Astrocyte of the spinal cord (primary cell): ENCODE results near the gene CD27.

Experiments
- DNase-seq: peaks from one replicate; pipeline ENCODE4 v3.0.0; 2011; ENCODE audit warnings: low read depth, low spot score
- H3K4me3 ChIP-seq: 2 replicates; pipeline ENCODE4 v1.5.1; 2011; ENCODE audit warnings: low read depth, mild to moderate bottlenecking, low read length, moderate library complexity
- in situ Hi-C: cut with HindIII; loops from 2 replicates; pipeline ENCODE4 v1.10.0; 2017; ENCODE audit warnings: low sequenced_read_pairs
- TF ChIP-seq, protein P1 (sequence below): IDR thresholded peaks from 2 replicates; pipeline ENCODE4 v1.5.1; 2012; ENCODE audit warnings: low read depth, mild to moderate bottlenecking, low read length, inconsistent platforms

CD27 gene

DNA sequence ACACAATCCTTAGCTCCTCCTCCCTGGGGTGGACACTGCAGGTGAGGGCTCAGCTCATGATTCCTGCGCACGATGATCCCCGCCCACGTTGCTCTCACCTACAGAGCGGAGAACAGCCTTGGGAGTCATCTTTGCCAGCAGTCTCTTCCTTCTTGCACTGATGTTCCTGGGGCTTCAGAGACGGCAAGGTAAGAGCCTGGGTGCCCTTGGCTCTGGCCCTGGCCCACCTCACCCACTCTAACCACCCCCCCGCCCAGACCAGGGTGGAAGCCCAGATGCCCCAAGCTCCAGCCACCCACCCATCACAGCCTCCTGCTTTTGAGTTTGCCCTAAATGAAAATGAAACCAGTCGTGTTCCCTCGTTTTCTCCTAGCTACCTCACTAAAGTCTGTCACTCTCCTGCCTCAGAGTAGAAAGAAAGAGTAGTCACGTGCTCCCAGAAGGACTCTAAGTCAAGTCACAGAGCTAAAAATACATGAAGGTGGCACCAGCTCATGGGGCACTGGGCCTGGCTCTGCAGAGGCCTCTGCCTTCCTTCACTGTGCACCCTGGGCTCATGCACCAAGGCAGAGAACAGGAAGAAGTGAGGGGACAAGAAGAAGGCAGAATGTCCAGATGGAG lies 16.1 kb downstream of the CD27 start:
- in situ Hi-C loops: loop anchor here (25.0 kb wide), 1 partner anchor 149 kb away; the partner anchor contains the start of gene PLEKHG6
- no peak for DNase-seq
- H3K4me3 ChIP-seq: no peak overlapping the region

DNA sequence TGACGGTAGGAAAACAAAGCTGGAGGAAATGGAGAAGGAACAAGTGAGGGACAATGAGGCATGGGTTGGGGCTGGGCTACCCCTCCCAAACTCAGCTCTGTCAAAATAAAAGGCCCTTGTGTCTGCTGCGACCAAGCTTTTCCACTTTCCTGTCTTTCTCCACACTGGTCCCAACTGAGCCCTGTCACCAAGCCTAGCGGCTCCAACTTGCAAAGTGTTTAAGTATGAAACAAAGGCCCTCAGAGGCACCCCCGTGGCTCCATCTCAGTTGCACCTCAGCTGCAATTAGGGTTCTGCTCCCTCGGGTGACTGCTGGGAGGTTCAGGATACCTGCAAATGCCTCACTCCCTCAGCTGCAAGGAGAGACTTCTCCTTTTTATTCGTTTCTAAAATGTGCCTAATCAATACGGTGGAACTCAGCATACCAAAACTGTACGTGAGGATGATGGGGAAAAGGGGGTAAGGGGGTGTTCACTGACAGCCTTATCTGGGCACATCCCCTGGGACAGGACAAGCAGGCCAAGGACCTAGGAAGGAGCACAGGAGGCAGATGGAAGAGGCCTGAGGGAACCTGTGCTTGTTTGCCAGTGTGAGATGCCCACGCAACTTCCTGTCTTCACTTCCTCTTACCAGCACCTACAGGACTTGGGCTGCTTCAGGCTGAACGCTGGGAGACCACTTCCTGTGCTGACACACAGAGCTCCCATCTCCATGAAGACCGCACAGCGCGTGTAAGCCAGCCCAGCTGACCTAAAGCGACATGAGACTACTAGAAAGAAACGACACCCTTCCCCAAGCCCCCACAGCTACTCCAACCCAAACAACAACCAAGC lies 16.9 kb downstream of the CD27 start:
- no peak for DNase-seq
- TF ChIP-seq, protein P1, sequence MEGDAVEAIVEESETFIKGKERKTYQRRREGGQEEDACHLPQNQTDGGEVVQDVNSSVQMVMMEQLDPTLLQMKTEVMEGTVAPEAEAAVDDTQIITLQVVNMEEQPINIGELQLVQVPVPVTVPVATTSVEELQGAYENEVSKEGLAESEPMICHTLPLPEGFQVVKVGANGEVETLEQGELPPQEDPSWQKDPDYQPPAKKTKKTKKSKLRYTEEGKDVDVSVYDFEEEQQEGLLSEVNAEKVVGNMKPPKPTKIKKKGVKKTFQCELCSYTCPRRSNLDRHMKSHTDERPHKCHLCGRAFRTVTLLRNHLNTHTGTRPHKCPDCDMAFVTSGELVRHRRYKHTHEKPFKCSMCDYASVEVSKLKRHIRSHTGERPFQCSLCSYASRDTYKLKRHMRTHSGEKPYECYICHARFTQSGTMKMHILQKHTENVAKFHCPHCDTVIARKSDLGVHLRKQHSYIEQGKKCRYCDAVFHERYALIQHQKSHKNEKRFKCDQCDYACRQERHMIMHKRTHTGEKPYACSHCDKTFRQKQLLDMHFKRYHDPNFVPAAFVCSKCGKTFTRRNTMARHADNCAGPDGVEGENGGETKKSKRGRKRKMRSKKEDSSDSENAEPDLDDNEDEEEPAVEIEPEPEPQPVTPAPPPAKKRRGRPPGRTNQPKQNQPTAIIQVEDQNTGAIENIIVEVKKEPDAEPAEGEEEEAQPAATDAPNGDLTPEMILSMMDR: no peak
- H3K4me3 ChIP-seq: no peak overlapping the region
- in situ Hi-C loops: loop anchor here (25.0 kb wide), 1 partner anchor 149 kb away; the partner anchor contains the start of gene PLEKHG6

More for the DNA sequence above, 16.1 kb downstream of the CD27 start:
- TF ChIP-seq, protein P1: no peak

DNA sequence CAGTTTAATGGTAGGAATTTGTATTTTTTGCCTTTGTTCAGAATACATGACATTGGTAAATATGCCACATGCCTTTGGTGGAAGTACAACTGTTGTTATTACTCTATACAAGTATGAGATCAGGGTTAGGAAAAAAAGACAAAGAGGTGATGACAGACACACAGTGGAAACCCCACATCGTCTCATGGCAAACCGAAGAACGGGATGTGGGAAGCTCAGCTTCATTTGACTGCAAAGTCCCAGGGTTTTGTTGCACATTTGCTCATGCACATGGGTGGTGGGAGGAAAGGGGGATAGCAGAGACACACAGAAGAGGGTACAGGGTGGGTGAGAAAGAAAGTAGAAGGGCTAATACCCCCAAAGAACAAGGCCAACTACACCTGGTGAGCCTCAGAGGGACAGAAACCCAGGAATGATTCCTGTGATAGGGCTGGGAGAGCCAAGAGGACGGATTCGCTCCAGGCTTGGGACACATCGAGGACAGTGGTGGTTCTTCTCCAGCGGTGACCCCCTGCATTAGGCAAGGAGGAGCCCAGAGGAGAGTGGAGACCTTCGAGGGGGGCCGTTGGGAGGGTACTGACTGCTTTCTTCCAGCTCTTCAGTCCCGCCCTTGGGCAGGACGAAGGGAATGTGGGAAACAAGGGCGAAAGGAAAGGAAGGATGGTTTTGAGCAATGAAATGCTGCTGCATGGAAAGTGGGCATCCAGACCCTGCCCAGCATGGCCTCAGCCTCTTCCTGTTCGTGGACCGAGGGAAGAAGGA lies 17.7 kb downstream of the CD27 start:
- no peak overlapping the region for H3K4me3 ChIP-seq
- in situ Hi-C loops: loop anchor here (25.0 kb wide), 1 partner anchor 150 kb away; the partner anchor contains the start of gene PLEKHG6
- TF ChIP-seq, protein P1: no peak
- DNase-seq: no peak

DNA sequence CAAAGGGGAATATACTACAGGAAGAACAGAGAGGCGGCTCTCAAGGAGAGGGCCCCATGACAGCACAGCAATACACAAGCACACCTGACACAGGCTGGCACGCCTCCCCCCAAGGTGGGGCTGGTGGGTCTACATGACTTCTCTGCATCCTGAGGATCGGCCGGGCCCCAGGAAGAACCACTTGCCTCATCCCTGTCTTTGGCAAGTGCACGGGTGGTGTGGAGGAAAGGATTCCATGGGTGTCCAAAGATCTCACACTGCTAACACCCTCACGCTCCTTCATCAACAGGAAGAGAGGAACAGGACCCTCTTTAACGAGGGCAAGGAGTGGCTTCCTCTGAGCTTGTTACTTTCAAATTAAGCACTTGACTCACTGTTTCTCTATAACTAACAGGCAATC lies 18.5 kb downstream of the CD27 start:
- no peak for DNase-seq
- TF ChIP-seq, protein P1: no peak
- H3K4me3 ChIP-seq: no peak overlapping the region
- in situ Hi-C loops: loop anchor here (25.0 kb wide), 1 partner anchor 151 kb away; the partner anchor contains the start of gene PLEKHG6

DNA sequence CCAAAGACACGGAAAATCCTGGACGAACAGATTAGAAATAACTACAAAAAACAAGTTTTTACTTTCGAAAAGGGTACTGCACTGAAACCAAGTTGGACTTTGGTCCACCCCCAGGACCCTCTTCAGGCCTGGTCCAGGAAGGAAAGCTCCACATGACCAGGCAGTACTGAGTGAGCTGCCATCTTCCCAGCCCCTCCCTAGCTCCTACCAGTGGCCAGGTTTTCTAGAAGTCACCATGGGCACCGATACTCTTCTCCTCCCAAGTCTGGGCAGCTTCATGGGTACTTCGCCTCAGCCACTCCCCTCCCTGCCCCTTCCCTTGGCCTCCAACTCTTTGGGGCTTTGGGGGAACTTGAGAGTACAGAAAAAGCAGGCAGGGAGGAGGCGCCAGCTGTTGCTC lies 19.1 kb downstream of the CD27 start:
- TF ChIP-seq, protein P1: no peak
- H3K4me3 ChIP-seq: no peak overlapping the region
- no peak for DNase-seq
- in situ Hi-C loops: loop anchor here (25.0 kb wide), 1 partner anchor 152 kb away; the partner anchor contains the start of gene PLEKHG6

DNA sequence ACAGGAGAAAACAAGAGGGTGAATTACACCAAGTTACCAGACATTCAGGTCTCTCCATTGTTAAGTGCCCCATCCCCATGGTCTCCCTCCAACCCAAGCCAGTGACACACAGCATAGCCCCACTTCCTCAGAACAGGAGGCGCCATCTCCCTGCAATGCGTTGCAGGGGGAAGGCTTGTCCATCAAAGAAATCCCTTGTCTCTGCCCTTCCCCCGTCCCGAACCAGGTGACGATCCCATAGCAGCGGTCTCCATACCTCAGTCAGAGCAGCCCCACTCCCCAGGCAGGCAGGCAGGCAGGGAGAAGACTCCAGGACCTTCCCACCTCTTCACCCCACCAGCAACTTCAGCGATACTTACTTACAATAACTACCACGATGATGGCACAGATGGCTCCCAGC lies 19.8 kb downstream of the CD27 start:
- in situ Hi-C loops: loop anchor here (25.0 kb wide), 1 partner anchor 152 kb away; the partner anchor contains the start of gene PLEKHG6
- no peak overlapping the region for H3K4me3 ChIP-seq
- DNase-seq: no peak
- TF ChIP-seq, protein P1: no peak
